Activated CD4-positive, alpha-beta T cell treated with anti-CD3 and anti-CD28 coated beads for 24 hours (primary cell): ENCODE data around the gene ZBTB46.
A peak's percentile ranks its signal among the peaks of the same experiment; 100 is the strongest.
"Not testable (repeated sequence)": the region's sequence is repeated elsewhere in the genome, so short reads cannot be mapped to it uniquely, and the experiment has no call there.

Source experiments
- DNase-seq, 2 donors: peaks; one replicate each; pipeline ENCODE4 v3.0.0-alpha.2; 2020; ENCODE audit warnings: low read depth in 2 of 2

The ZBTB46 gene

DNA sequence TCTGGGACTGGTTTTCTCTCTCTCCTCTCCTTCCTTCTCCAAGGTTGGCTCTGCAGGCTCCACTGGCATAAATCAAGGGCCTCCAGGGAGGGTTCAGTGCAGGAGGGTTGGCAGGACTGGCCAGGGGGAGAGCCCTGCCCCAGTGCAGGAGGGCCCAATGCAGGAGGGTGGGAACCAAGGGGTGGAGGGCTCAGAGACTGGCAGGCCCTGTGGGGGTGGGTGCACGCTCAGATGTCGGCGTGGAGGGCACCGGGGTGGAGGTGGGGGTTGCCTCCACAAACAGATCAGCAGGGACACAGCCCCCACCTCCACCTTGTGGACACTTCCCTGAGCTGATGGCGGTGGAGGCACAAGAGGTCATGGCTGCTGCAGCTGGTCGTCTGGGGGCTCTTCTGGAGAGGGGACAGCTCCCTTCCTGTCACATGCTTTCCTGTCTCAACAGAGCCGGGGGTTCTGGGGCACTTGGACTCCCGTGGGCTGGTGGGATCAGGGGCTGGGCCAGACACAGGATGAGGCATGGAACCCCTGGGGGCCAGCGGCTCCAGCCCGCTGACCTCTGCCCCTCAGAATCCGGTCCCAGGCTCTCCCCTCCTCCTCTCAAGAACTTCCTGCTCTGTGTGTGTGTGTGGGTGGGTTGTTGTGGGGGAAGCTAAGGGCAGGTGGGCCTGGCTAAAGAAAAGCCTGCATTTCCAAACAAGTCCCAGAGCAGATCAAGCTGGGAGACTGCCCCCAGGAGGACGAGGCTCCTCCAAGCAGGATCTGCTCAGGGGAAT is 27.5 kb upstream of the ZBTB46 start:
- DNase-seq, result no peak

DNA sequence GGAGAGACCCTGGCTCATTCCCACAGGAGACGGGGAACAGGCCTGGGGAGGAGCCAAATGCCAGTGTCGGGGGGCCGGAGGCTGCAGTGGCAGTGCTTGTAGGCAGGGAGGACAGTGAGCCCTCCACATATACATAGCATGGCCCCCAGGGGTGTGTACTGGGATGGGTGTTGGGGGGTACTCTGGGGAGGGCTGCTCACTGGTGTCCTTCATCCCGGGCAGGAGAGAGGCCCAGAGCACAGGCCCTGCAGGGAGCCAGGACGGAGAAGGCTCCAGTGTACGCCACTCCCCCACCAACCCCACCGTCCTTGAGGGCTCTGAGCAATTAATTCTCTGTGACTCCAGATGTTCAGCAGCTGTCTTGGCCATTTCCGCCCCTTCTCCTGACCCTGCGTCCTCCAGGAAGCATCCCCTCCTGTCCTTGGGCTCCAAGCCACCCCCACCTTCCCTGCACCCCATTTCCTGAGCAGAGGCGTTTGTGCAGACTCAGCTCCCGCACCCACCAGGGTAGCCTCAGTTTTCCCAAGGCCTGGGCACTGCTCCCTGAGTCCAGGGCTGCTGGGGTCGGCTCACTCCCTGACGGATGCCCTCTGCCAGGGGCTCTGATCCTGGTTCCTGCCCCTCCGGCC is 26.8 kb upstream of the ZBTB46 start:
- DNase-seq, result no peak

DNA sequence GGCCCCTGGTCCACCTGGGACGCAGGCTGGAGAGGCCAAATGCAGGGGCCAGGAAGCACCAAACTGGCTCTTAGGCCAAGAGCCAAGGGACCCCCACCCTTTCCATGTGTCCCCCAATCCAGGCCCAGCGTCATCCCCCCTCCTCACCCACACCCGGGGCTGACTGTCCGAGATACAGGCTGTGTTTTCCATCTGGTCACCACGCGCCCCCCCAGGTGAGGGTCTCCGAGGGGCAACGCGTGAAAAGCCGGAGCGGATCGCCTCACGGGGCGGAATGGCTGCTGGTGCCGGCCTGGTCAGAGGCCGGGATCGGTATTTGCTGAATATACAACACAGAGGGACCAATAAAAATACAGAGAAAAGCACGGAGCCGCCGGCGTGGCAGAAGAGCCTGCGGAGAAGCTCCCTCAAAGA is 25.0 kb upstream of the ZBTB46 start:
- DNase-seq, result no peak

DNA sequence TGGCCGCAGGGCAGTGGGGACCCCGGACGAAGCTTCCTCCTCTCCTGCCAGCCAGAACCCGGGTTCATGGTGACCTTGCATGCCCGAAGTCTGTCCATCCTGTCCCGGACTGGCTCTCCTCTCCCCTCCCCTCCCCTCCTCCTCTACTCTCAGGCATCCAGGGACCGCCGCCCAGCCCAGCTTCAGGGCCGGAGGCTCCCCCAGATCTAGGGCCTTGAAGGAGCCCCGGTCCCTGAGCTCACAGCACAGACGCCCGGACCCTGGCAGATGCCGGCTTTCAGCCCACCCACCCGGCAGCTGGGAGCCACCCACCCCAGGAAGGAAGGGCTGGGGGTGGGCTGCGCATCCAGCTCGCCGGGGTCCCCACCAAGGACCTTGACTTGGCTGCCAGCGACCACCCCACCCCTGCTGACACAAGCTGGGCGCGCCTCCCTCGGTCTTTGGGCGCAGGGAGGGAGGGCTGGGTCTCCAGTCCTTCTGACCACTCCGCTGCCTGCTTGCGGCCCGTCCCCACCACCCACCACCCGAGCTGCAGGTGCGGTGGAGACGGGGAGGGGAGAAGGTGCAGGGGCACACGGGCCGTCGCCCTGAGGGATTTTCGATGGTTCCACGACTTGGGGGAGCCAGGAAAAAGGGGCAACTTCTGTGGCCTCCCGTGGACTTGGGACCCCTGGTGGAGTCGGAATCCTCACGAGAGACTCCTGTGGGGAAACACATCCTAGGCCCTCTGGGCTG is 24.5 kb upstream of the ZBTB46 start:
- DNase-seq, result no peak

DNA sequence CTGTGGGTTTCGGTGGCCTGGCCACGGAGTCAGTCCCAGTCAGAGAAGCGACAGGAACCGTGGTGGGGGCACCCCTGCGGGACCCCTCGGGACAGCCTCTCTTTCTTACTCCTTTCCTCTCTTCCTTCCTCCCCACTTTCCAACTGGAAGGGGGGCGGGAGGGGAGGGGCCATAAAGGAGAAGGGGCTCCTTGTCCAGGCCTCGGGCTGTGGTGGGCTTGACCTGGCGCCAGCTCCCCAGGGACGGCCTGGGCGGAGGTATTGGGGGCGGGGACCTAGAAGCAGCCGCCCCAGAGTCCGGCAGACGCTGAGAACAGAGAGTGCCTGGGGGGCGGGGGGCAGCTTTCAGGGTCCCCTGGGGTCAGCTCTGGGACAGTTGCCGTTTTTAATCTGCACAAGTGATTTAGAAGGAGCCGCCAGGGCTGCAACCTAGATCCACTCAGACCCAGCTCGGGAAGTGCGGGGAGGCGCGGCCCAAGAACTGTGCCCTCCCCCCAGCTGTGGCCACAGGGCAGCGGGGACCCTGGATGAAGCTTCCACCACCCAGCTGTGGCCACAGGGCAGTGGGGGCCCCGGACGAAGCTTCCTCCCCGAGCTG is 23.8 kb upstream of the ZBTB46 start:
- no peak for DNase-seq

DNA sequence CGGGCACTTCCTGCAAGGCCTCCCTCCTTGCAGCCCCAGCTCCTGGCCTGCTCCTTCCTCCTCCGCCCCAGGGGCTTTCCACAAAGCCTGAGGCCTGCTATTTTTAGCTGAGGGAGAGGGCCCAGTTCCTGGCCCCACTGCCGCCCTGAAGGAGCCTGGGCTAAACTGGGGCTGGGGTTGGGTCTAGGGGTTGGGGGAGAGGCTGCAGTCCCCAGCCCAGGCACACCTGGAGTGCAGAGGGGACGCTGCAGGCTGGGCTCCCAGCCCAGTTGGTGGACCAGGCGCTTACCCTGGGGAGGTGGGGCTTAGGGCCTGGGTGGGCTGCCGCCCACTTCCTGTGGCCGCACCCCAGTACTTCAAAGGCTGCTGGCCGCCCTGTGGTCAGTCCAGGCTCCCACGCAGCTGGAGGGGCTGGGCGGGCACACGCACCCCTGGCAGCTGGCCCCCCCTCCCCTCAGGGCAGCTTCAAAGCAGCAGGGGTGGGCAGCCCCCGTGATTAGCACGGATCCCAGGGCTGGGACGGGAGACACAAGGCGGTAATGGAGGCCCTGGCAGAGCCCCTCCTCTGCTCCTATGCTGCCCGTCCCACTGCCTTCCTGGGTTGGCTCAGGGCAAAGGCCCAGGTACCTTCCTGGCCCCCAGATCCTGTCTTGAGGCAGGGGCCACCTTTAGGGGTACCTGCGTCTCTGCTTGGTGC is 23.2 kb upstream of the ZBTB46 start:
- DNase-seq, result no peak

DNA sequence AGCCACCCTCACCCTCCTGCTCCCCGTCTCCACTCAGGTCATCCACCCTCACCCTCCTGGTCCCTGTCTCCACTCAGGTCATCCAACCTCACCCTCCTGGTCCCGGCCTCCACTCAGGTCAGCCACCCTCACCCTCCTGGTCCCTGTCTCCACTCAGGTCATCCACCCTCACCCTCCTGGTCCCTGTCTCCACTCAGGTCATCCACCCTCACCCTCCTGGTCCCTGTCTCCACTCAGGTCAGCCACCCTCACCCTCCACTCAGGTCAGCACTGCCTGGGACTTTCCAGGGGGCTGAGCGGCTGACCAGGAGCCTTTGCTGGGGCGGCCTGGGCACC is 22.6 kb upstream of the ZBTB46 start:
- DNase-seq, result not testable (repeated sequence)

DNA sequence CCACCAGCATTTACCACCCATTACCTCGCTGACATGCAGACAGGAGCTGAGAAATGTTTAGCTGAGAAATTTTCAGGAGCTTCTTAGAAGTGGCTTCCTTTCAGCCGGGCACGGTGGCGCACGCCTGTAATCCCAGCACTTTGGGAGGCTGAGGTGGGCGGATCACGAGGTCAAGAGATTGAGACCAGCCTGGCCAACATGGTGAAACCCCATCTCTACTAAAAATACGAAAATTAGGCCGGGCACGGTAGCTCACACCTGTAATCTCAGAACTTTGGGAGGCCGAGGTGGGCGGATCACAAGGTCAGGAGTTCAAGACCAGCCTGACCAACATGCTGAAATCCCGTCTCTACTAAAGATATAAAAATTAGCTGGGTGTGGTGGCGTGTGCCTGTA is 20.5 kb upstream of the ZBTB46 start:
- DNase-seq, result not testable (repeated sequence)

DNA sequence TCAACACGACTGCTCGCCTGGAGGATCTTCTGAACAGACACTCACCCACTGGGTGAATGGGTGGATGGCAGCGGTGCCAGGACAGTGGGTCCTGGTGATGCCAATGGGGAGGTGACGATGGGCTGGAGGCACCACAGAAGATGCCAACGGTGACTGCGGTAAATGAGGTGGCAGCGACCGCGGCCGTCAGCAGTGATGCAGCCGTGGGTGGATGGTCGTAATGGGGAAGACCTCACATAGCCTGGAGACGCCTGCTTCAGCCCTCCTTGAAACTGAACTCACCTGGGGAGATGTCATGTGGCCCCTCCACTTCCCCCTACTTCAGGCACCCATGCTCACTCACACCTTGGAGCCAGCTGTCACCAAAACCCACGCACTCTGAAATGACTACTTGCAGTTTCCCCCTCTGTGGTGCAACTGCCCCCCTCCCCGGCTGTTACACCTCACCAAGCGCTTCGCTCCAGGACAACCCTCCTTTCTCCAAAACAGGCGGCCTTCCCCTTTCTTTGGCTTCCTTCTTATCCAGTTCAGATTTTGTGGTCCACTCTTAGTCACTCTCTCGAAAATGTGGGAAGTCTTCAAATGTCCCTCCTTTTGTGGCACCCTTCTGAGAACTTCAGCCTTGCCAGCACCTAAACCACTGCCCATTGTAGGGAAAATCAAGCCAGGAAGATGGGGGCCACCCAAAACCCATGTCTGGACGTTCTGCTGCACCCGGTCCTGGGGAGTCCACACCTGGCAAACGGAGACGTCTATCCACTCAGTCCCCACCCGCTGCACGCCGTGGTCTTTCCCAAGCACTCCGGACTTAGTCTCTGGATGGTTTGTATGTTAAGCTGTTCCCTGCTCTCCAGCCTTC is 19.9 kb upstream of the ZBTB46 start:
- peak; percentile 35 to 46 for DNase-seq

DNA sequence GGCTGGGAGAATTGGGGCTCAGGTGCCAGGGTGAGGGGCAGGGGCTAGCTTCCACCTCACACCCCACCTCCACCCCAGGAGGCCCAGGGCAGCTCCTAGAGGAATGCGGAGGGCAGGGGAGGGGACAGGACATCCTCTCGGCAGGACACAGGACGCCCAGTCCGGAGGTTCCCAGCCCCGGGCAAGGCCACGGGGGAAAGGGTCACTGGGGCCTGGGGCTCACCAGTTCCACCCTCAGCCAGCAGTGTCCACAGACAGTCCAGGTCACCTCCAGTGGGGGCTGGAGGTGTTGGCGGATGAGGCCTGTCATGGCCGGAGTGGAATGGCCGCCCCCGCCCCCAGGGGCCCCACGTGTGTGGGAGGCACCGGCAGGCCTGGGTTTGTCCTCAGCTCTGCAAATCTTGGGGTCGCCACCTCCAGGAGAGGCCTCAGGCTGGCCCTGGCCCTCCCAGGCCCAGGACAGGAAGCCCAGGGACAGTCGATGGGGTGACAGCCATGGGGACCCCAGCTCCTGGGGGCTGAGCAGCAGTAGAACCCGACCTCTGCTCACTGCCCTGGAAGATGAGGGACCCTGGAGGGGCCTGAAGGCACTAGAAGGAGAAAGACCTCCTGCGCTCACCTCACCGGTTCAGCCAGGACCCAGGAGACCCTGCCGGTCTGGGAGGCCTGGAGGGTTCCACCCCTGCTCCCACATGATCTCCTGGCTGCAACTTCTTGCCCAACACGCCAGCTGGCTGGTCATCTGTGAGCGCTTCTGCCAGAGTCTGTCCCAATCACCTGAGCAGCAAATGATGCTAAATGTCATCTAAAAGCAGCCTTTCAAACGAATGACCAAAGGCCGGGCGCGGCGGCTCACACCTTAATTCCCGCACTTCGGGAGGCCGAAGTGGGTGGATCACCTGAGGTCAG is 17.2 kb upstream of the ZBTB46 start:
- no peak for DNase-seq

DNA sequence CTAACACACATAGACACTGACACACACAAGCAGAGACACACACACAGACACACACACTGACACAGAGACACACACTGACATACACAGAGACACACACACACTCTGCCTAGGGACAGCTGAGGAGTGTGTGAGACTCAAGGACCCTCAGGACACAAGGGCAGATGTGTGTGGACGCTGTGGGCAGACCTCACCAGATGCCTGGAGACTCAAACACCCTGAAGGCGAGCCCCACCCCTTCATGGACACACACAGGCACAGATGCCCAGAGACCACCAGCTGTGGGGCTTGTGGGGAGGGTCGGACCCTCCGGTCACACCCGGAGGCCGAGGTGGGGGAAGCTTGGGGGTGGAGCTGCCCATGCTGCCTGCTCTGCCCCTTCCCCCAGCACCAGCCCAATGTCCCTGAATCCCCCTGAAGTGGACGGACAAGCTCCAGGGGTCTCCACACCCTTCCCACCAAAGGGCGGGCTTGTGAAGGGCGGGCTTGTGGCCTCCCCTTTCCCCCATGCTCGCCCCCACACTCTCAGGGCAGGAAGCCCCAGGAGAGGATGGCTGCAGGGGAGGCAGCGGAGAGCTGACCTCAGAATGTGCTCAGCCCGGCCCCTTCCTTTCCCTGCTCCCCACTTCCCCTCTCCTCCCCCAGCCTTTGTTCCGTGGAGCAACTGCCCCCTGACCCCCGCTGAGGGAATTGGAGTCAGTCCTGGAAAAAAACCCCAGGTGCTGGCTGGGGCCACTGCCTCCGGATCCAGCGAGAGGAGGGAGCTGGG is 16.4 kb upstream of the ZBTB46 start:
- DNase-seq, result no peak

DNA sequence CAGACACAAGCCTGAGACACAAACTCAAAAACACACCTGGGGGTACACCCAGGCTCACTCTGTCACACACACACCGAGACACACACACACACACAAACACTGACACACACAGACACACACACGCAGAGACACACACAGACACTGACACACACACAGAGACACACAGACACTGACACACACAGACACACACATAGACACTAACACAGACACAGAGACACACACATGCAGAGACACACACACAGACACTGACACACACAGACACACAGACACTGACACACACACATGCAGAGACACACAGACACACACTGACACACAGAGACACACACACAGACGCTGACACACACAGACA is 15.8 kb upstream of the ZBTB46 start:
- no peak for DNase-seq

DNA sequence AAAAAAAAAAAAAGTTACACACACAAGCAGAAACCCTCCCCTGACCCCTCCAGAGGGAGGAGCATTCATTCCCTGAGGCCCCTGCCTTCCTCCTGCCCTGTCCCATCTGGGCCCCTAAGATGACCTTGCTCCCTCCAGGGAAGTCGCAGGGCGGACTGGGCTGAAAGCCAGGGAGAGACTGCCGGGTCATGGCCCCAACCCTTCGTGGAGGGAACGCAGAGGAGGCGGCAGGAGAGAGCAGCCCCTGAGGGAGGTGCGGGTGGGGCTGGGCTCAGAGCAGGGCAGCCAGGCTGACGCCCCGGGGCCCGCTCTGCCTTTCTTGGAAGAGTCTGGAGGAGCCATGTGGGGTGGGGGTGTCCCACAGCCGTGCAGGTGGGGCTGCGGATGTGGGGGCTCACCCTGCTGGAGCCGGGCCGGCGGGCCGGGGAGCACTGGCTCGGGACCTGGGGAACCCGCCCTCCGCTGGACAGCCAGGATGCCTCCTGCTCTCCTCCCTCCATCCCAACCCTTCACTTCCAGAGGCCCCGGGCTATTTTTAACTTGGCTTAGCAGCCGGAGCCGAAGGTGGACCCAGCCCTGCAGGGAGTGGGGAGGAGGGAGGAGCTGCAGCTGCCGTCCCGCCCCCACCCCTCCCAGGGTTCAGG is 15.2 kb upstream of the ZBTB46 start:
- no peak for DNase-seq

DNA sequence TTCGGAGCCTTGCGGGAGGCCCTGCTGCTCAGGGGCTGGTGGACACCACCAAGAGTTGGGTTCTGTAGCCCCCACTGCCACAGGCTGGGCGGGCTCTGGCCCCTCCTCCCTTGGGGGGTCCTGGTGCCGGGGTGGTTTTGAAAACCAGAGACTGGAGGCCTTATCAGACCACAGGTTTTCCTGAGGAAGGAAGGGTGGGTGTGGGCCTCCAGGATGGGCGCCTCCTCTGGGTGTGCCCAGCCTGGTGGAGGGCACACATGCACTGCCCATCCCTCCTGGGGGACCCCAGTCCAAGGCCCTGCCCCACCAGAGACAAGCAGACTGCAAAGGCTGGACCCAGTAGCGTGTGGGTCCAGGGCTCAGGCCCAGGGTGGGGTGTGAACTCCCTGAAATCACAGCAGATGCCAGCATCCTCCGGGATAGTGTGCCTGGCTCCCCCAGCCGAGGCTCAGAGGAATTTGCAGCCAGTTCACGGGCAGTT is 13.5 kb upstream of the ZBTB46 start:
- no peak for DNase-seq

DNA sequence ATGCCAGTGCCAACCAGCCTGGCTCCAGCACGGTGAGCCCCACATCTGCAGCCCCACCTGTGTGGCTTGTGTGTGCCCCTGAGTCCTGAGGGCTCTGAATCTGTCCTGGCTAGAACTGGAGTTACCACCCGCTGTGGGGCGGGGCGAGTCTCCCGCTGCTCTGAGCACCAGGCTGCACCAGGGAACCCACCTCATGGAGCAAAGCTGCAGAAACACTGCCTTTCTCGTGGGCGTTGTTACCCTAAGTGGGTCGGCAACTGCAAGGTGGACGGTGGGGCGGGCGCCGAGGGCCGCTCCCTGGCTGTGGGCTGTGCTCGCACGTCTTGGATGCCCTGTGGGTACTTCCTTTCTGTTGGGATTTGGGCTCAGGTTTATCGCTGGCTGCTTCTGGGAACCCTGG is 12.7 kb upstream of the ZBTB46 start:
- no peak for DNase-seq

DNA sequence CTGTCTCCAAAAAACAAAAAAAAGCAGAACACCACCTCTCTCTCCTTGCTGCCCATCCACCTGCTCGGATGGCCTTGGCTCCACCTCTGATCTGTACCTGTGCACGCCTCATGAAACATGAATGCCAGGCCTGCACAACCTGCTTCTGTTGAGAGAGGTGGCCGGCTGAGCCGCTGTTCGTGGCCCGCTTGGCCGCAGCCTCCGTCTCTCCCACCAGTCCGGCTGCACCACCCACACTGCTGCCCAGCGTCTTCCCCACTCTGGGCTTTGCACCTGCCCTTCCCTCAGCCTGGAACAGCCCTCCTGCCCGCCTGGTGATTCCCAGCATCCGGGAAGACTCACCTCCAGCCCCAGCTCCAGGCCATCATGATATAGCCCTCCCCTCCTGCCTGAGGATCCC is 12.2 kb upstream of the ZBTB46 start:
- DNase-seq, result no peak

DNA sequence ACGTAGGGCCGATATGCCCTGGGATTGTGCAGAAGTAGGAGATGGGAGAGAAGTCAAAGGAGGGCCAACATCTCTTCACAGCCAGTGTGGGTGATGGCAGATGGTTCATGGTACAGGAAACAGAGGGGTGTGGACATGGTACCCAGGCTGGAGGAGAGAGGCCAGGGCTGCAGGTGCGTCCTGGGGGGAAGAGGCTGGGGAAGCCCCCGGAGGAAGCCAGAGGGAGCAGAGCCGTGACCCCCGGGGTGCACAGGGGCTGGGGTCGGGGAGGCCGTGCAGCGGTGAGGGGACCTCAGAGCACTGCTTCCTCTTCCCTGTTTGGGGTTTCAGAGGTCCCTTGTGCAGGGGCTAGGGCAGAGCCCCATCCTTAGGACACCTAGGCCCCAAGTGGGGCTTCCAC is 11.2 kb upstream of the ZBTB46 start:
- no peak for DNase-seq

DNA sequence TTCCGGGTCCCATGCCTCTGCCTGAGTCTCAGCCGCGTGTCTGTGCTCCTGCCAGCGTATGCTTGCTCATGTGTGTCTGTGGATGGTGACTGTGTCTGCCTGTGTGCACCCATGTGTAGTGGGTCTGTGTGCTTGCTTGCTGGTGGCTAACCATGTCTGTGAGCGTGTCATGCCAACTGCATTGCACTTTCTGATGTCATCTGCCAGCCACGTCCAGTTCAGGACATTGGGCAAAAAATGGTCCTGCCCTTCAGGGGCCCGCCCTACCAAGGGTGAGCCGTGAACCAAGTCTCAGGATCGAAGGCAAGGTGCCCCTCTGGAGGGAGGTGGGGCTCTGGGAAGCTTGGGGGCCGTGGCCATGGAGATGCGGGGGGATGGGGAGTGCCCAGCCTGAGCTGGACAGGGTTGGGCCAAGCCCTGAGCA is 9.4 kb upstream of the ZBTB46 start:
- DNase-seq, result no peak

DNA sequence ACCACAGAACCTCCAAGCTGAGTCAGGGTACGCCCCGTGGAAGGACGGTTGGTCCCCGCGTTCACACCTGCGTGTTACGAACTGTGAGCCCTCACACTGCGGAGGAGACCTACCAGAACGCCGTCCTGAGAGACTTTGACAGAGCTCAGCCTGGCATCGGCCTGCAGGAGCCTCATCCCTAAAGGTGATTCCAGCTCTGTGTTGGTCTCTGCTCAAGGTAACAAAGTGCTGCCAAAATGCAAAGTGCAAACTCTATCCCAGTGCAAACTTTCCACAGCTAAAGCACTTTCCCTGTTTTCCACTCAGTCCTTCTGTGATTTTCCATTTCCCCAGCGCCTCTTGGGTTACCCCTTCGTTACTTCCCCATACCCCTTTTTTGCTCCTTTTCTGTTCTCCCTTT is 8.6 kb upstream of the ZBTB46 start:
- no peak for DNase-seq
